Activated naive CD8-positive, alpha-beta T cell treated with anti-CD3 and anti-CD28 coated beads for 36 hours (primary cell): ENCODE results near the gene TUBA1B. TPM values are rescaled to one million over a fixed set of nuclear protein-coding genes. Genes with fewer than 3 reads are reported as not detected.
"Not testable (repeated sequence)": the region's sequence is repeated elsewhere in the genome, so short reads cannot be mapped to it uniquely, and the experiment has no call there.

ENCODE experiments used
- DNase-seq: peaks from one replicate; pipeline ENCODE4 v3.0.0; 2021
- H3K27ac Mint-ChIP-seq: one replicate; pipeline ENCODE4 v1.8.0; 2022; ENCODE audit warnings: mild to moderate bottlenecking, moderate library complexity, mixed read lengths
- H3K27me3 Mint-ChIP-seq: one replicate; pipeline ENCODE4 v1.8.0; 2022; ENCODE audit warnings: mild to moderate bottlenecking, mixed read lengths
- H3K36me3 Mint-ChIP-seq: one replicate; pipeline ENCODE4 v1.8.0; 2021; ENCODE audit warnings: mild to moderate bottlenecking, mixed read lengths
- H3K4me1 Mint-ChIP-seq: one replicate; pipeline ENCODE4 v1.8.0; 2021; ENCODE audit warnings: mixed read lengths
- H3K4me3 Mint-ChIP-seq: one replicate; pipeline ENCODE4 v1.8.0; 2022; ENCODE audit warnings: mild to moderate bottlenecking, moderate library complexity, mixed read lengths
- H3K9me3 Mint-ChIP-seq: one replicate; pipeline ENCODE4 v1.8.0; 2022; ENCODE audit warnings: mixed read lengths
- total RNA-seq, 2 experiments: library from RNA; stranded (reverse); gene quantifications; one replicate each; pipeline ENCODE4 v1.2.3, GENCODE V29; 2021

TUBA1B gene
- total RNA-seq, 2 experiments from 2014 or later = 2,350 to 2,390 TPM

DNA sequence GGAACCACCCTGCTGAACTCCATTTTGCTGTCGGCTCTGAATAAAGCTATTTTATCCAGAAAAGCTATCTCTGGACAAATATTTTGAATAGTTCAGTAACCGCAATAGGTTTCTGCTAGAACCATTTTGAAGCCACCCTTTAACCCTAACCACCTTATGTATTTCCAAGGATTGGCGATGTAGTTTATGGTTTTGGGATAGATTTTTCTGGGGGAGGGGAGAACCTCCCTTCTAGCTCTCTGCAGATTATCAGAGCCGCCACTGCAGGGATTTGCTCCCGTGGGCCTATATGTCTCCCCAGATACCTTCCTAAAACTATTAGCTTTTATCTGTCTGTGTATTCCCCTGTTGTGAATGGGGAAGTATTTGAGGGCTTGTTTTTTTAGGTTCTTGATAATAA lies 1.8 kb upstream of the TUBA1B start:
- peaks cover 25% of the 10 kb centered on the region for H3K4me1 Mint-ChIP-seq

DNA sequence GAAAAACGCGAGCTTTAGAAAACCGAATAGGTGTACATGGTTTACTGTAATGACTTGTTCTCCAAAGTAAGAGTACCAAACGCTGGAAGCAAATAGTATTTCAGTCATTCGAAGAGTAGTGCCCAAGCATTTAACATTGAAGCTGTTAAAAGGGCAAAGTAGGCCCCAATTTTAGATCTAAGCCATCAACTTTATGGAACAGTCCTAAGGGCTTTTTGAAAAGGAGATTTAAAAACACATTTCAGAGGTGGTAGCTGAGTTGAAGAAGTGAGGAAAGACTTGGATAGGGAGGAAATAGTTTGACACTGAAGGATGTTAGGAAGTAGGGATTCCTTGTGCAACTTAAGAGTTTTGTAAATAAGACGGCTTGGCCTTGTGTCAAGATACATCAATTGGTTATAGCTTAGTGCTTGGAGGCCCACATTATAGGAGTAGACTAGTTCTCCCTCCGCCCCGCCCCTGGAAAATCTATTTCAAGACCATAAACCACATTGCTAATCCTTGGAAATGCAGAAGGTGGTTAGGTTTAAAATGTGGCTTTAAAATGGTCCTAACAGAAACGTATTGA lies 783 bp upstream of the TUBA1B start:
- Mint-ChIP-seq H3K4me1 (peaks cover 35% of the 10 kb centered on the region), H3K36me3 (peaks cover 43% of the 10 kb centered on the region), H3K4me3 (peak overlapping the region; percentile 88), H3K9me3 (peaks cover 4% of the 10 kb centered on the region), H3K27me3 (peaks cover 18% of the 10 kb centered on the region), H3K27ac (peak overlapping the region; percentile 95)
- DNase-seq = no peak

More for the DNA sequence above, 1.8 kb upstream of the TUBA1B start:
- Mint-ChIP-seq H3K4me3 (peak overlapping the region; percentile 88), H3K36me3 (peaks cover 37% of the 10 kb centered on the region), H3K9me3 (peaks cover 4% of the 10 kb centered on the region), H3K27me3 (peaks cover 14% of the 10 kb centered on the region), H3K27ac (no peak overlapping the region)
- DNase-seq = no peak

DNA sequence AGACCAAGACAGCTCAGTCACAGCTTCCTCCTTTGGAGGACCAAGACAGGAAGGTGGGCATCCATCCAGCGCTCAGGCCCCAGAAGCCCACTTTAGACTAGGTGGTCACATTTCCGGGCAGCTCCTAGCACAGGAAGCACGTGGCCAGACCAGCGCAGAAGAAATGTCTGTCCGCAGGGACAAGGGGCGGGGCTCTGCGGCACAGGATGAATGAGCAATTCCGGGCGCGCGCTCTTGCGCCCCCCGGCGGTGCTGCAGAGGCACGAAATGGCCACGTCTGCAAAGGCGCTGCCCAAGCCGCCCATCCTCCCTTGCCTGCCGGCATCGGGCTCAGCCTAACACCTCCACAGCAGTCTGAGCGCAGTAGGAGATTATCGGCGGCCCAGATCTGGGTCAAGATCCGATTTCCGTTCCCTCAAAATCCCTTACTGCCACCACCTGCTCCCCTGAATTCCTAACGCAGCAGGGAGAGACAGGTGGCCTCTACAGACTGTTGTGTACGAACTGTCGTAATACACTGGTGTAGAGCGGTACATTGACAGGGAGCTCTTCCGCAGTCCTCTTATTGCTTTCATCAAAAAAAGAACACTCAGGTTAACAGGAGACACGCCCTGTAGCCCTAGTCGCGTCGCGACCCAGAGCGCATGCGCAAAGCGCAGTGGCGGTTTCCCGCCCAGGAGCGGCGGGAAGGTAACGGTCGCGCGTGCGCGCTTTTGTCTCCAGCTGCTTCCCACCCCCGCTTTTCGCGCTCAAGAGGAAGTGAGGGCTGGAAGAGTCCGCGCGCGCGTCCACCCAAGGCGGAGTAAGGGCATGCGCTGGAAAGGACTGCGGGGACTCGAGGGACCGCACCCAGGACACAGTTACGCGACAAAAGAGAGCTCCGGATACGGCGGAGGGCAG lies 794 bp downstream of the TUBA1B start:
- H3K9me3 Mint-ChIP-seq = peaks cover 4% of the 10 kb centered on the region
- H3K4me3 Mint-ChIP-seq = peak overlapping the region; percentile 98
- peaks cover 47% of the 10 kb centered on the region for H3K36me3 Mint-ChIP-seq
- peaks cover 35% of the 10 kb centered on the region for H3K4me1 Mint-ChIP-seq
- peak; percentile 94 for DNase-seq
- peaks cover 18% of the 10 kb centered on the region for H3K27me3 Mint-ChIP-seq
- H3K27ac Mint-ChIP-seq = peak overlapping the region; percentile 99

- Mint-ChIP-seq H3K9me3 (peaks cover 4% of the 10 kb centered on the region), H3K27me3 (peaks cover 18% of the 10 kb centered on the region), H3K4me3 (peak overlapping the region; percentile 98), H3K36me3 (peaks cover 47% of the 10 kb centered on the region), H3K4me1 (peaks cover 35% of the 10 kb centered on the region), H3K27ac (peak overlapping the region; percentile 99)
- DNase-seq = no peak
Observed at GRCh38 chr12:49129332-49130150, 1.7 kb downstream of the TUBA1B start.

DNA sequence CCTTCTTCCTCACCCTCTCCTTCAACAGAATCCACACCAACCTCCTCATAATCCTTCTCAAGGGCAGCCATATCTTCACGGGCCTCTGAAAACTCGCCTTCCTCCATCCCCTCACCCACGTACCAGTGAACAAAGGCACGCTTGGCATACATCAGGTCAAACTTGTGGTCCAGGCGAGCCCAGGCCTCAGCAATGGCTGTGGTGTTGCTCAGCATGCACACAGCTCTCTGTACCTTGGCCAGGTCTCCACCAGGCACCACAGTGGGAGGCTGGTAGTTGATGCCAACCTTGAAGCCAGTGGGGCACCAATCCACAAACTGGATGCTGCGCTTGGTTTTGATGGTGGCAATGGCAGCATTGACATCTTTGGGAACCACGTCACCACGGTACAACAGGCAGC lies 3.2 kb downstream of the TUBA1B start:
- peak overlapping the region; percentile 66 for H3K27ac Mint-ChIP-seq
- DNase-seq, H3K9me3 Mint-ChIP-seq: not testable (repeated sequence)
- peaks cover 47% of the 10 kb centered on the region for H3K36me3 Mint-ChIP-seq
- peaks cover 18% of the 10 kb centered on the region for H3K27me3 Mint-ChIP-seq
- H3K4me1 Mint-ChIP-seq = peaks cover 28% of the 10 kb centered on the region
- H3K4me3 Mint-ChIP-seq = peak overlapping the region; percentile 67

GRCh38 chr12:49126852-49127763 lies 4.1 kb downstream of the TUBA1B start:
- H3K9me3 Mint-ChIP-seq = peaks cover 4% of the 10 kb centered on the region
- H3K4me1 Mint-ChIP-seq = peaks cover 26% of the 10 kb centered on the region
- peak overlapping the region; percentile 67 for H3K4me3 Mint-ChIP-seq
- no peak for DNase-seq
- peaks cover 47% of the 10 kb centered on the region for H3K36me3 Mint-ChIP-seq
- peaks cover 18% of the 10 kb centered on the region for H3K27me3 Mint-ChIP-seq
- H3K27ac Mint-ChIP-seq = peak overlapping the region; percentile 66

DNA sequence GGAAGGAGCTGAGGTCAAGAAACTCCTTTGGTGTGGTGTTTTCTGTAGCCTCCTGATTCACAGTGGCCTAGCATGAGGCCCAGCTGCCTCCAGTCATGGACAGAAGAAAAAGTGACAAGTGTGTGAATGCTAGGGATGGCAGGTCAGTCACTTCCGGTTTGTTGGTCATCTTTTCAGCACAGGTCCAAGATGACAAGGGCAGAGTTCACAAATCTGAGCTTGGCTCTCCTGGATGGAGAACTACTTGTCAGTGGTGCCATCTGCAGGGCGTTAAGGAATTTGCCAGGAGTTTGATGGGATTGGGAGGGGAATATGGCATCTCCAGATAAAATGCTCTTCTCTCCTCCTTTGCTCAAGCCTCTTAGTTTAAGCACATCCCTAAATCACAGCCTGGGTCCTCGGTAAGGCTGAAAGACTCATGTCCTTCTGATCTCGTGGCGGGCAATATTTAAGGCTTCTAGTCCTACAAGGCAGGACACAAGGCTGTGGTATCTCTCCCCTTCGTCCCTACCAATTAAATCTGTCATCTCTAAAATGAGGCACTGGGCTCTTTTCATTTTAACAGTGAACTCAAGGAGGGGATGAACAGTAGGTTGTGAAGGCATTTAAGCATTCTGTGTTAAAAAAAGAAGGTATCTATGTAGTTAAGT lies 10.0 kb downstream of the TUBA1B start:
- Mint-ChIP-seq H3K36me3 (no peaks in the 10 kb centered on the region), H3K4me3 (no peak overlapping the region), H3K27ac (no peak overlapping the region), H3K9me3 (no peaks in the 10 kb centered on the region), H3K27me3 (no peaks in the 10 kb centered on the region), H3K4me1 (no peaks in the 10 kb centered on the region)
- DNase-seq = no peak

DNA sequence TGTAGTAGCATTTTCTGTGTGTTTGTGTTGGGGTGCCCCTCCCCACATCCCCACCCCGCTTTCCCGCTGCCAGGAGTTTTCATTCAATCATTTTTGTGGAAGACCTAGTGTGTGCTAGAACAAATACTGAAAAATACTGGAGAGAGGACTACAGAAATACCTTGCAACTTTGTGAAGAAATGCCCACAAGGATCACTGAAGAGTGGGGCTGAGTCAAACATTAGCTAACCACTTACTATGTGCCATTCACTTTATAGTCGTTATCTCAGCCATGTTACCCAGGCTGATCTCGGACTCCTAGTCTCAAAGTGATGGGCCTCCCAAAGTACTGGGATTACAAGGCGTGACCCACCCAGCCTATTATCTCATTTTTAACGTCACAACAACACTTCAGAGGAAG lies 20.0 kb downstream of the TUBA1B start:
- Mint-ChIP-seq H3K27ac (peak overlapping the region; percentile 84), H3K27me3 (no peaks in the 10 kb centered on the region), H3K4me1 (peaks cover 32% of the 10 kb centered on the region), H3K4me3 (peak overlapping the region; percentile 94), H3K36me3 (no peaks in the 10 kb centered on the region), H3K9me3 (no peaks in the 10 kb centered on the region)
- DNase-seq = no peak

DNA sequence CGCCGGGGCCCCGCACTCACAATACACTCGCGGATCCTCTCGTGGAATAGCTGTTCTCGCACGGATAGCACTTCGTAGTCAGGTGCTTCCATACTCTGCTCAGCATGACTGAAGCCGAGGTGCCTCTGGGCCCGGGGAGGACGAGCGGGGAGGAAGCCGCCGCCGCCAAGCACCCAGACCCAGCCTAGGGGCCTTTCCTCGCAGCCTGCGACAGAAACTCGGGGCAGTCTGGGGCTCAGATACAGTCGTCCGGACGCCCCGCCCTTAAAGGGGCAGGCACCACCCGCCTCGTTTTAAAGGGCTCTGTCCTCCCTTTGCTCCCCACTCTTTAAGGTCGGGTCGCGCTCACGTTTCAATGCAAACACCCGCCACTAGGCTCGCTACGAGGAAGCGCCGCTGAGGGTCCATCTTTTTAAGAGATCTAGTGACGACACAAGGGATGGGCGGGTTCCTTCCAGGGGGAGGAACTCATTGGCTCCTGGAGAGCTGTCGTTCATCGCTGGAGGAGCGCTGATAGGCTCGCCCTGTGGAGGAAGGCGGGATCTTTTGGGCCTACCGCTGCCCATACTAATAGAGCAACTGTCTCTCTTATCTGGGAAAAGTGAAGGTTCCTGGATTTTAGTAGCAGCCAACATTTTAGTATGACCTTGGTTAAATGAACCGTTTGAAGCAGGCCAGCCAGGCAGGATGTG lies 20.6 kb downstream of the TUBA1B start, which contains the start of gene LMBR1L:
Gene LMBR1L (minus strand): TSS at position 384 of the 692 bp plus-strand sequence. CDS start 292 bp downstream, at position 92.
- peak; percentile 93 for DNase-seq
- peaks cover 32% of the 10 kb centered on the region for H3K4me1 Mint-ChIP-seq
- peak within 1 kb of the TSS; percentile 84 for H3K27ac Mint-ChIP-seq
- peak within 1 kb of the TSS; percentile 94 for H3K4me3 Mint-ChIP-seq
- H3K36me3 Mint-ChIP-seq = no peaks in the 10 kb centered on the region
- no peaks in the 10 kb centered on the region for H3K27me3 Mint-ChIP-seq
- H3K9me3 Mint-ChIP-seq = no peaks in the 10 kb centered on the region

DNA sequence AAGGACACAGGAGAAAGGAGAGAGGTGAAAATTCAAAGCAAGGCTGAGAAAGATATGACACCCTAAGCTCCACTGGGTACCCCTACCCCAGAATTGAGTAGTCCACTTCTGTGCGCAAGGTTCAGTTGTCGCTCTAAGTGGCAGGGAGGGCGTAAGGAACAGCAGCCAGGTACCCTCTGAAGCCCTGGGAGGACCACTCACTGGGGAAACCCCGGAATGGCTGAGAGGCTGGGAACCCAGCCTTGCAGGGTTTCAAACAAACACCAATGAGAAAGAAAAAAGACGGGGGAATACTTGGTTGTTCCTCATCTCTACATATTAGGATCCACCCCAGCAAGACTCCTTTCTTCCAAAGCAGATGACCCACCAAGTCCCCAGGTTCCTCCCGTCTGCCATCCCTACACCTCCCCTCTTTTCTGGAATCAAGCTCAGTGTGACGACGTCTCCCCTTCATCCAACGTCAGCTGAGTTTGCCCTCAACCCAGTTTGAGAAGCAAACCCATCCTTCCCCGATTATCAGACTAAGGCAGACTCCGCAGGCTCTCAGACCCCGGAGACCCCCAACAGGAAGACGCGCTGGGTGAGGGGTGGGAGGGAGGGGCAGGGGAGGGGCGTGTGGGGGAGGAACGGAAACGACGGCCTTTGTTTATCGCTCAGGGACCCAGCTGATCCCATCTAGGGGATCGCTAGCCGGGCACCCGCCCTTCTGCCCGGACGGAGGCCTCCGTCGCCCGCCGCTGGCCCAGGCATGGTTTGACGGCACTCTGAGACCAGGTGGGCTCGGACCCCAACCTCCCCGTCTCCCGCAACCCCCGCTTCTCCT lies 21.3 kb downstream of the TUBA1B start:
- no peak for DNase-seq
- Mint-ChIP-seq H3K4me3 (peak overlapping the region; percentile 94), H3K9me3 (no peaks in the 10 kb centered on the region), H3K4me1 (peaks cover 32% of the 10 kb centered on the region), H3K27me3 (no peaks in the 10 kb centered on the region), H3K36me3 (no peaks in the 10 kb centered on the region), H3K27ac (peak overlapping the region; percentile 84)

DNA sequence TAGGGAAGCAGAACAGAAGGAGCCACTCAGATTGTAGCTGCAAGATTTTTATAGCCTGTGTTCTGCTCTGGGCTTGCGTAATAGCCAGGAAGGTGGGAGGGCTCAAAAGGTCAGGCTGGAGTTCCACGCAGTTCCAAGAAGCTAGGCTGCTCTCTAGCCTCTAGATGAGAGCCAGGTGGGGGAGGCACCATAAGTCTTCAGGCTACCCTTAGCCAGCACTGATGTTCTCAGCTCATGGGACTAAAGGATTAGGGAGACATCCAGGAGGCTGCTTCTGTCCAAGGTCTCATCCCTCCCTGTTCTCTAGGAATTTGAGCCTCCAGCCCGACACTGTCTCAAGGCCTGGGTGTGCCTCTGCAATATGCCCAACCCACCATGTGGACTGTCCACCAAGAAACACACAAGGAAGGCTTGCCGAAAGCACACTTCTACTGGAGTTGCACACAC lies 22.2 kb downstream of the TUBA1B start:
- DNase-seq = no peak
- Mint-ChIP-seq H3K9me3 (no peaks in the 10 kb centered on the region), H3K4me1 (peaks cover 32% of the 10 kb centered on the region), H3K36me3 (no peaks in the 10 kb centered on the region), H3K27me3 (no peaks in the 10 kb centered on the region), H3K27ac (peak overlapping the region; percentile 38), H3K4me3 (peak overlapping the region; percentile 94)

DNA sequence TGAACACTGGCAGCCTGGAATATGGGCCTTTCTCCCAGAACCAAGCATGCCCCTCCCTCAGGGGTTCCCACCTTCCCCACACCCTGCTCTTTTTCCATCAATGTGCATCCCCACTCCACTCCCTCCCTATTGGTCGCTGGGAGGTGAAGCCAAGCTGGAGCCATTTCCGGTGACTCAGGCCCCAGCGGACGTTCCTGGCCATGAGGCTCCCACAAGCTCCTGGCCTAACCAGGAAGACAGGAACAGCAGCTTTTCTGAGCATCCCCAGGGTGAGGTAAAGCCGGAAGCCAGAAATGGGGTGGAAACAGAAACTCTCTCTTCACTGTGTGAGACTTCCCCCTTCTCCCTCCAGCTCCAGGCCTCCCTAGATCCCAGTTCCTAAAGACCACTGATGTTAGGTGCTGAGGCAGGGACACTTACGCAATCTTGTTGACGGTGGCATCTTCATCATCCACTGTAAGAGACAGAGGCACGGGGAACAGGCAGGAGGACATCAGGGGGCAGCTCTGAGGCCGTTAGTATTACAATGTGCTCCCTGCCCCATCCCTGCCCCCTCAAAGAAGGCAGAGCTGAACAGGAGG lies 25.6 kb downstream of the TUBA1B start:
- Mint-ChIP-seq H3K4me1 (peaks cover 25% of the 10 kb centered on the region), H3K4me3 (no peak overlapping the region), H3K36me3 (no peaks in the 10 kb centered on the region), H3K27ac (no peak overlapping the region), H3K27me3 (no peaks in the 10 kb centered on the region), H3K9me3 (no peaks in the 10 kb centered on the region)
- DNase-seq = no peak
